HCT116 (cell line): Measurements from ENCODE around the gene DISP1.

Source experiments
- CTCF ChIP-seq, 3 experiments: fragments of 200-600 bp in 1 of 3; sonication (generic) in 1 of 3; IDR thresholded peaks in 2 of 3; conservative IDR thresholded peaks in 1 of 3; 2 replicates each; pipeline ENCODE4 v1.5.1; 2012 to 2017; ENCODE audit warnings: low read depth in 2 of 3, low read length in 2 of 3, antibody characterized with exemption in 1 of 3, borderline replicate concordance in 1 of 3, control low read depth in 1 of 3, mild to moderate bottlenecking in 1 of 3, mixed read lengths in 1 of 3, mixed run types in 1 of 3, moderate library complexity in 1 of 3; ENCODE audit not compliant: insufficient read depth in 1 of 3
- ELF1 ChIP-seq: IDR thresholded peaks from 2 replicates; pipeline ENCODE4 v1.6.1; 2012; ENCODE audit warnings: low read depth, borderline replicate concordance
- EZH2 ChIP-seq: fragments of 200-600 bp; sonication (generic); IDR thresholded peaks from 2 replicates; pipeline ENCODE4 v1.6.1; 2017; ENCODE audit warnings: antibody characterized with exemption, mixed run types
- EZH2phosphoT487 ChIP-seq: fragments of 200-600 bp; IDR thresholded peaks from 2 replicates; pipeline ENCODE4 v1.6.1; 2018; ENCODE audit warnings: antibody characterized with exemption, borderline replicate concordance
- FOSL1 ChIP-seq: IDR thresholded peaks from 2 replicates; pipeline ENCODE4 v1.6.1; 2012; ENCODE audit warnings: low read depth
- POLR2A ChIP-seq: IDR thresholded peaks from 2 replicates; pipeline ENCODE4 v1.7.0; 2011; ENCODE audit warnings: borderline replicate concordance; ENCODE audit not compliant: insufficient read depth, insufficient read length; ENCODE audit errors: extremely low read depth
- POLR2AphosphoS5 ChIP-seq: IDR thresholded peaks from 2 replicates; pipeline ENCODE4 v1.6.1; 2011; ENCODE audit warnings: mild to moderate bottlenecking, low read depth, low read length, moderate library complexity
- RAD21 ChIP-seq: IDR thresholded peaks from 2 replicates; pipeline ENCODE4 v1.6.1; 2012; ENCODE audit warnings: low read depth, mild to moderate bottlenecking
- SIN3A ChIP-seq: IDR thresholded peaks from 2 replicates; pipeline ENCODE4 v1.6.1; 2012; ENCODE audit warnings: low read depth
- SP1 ChIP-seq: IDR thresholded peaks from 2 replicates; pipeline ENCODE4 v1.6.1; 2012; ENCODE audit warnings: low read depth
- SRF ChIP-seq: IDR thresholded peaks from 2 replicates; pipeline ENCODE4 v1.6.1; 2012; ENCODE audit warnings: low read depth
- YY1 ChIP-seq: IDR thresholded peaks from 2 replicates; pipeline ENCODE4 v1.6.1; 2011; ENCODE audit warnings: low read length, low read depth, moderate library complexity, mild to moderate bottlenecking; ENCODE audit not compliant: insufficient replicate concordance; ENCODE audit errors: extremely low read depth
- ZNF274 ChIP-seq: fragments of 200-500 bp; sonication (Bioruptor generic); IDR thresholded peaks from 2 replicates; pipeline ENCODE4 v1.6.1; 2014; ENCODE audit warnings: mild to moderate bottlenecking, low read depth, low read length, inconsistent platforms

DNA sequence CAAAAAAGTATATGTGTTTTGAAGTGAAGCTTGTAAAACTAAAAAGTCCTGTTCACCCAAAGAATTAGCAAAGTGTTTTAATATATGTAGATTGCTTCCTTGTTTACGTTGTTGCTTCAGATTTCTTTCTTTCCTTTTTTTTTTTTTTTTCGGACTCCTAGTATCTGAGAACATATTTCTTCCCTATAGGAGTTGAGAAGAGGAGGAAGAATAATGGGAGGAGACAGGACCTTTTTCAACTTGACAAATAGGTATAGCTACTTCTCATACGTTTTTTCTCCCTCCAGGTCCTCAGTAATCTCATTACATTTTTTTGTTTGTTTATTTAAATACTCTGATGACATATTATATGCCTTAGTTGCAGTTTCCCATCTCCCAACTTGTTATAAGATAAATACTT is 8.9 kb downstream of the DISP1 start:
- TF ChIP-seq FOSL1 (no peak), POLR2A (no peak), CTCF (IDR thresholded peaks at IDR 0.05 in 2 of 3, conservative IDR thresholded peaks at IDR 0.05 in 1 of 3; ENCODE audit: borderline replicate concordance in 1 of 3, insufficient read depth in 1 of 3, low read depth in 2 of 3, low read length in 2 of 3) (no peak), RAD21 (no peak), EZH2 (no peak), SRF (no peak), SP1 (no peak), ZNF274 (no peak), SIN3A (no peak), POLR2AphosphoS5 (no peak), YY1 (no peak), ELF1 (no peak), EZH2phosphoT487 (no peak)
